H9 (cell line): ENCODE data around the gene DIAPH2. TPM values are rescaled to one million over a fixed set of nuclear protein-coding genes. Genes with fewer than 3 reads are reported as not detected.

Source experiments
- DNase-seq: peaks from one replicate; pipeline ENCODE4 v3.0.0-alpha.2; 2017
- H2AFZ ChIP-seq: one replicate; pipeline ENCODE4 v1.6.1; 2013; ENCODE audit warnings: mild to moderate bottlenecking, low read length, control low read depth, moderate library complexity
- H2AK5ac ChIP-seq: 2 replicates; pipeline ENCODE4 v1.6.1; 2013; ENCODE audit warnings: low read length, control low read depth, mixed read lengths; ENCODE audit not compliant: insufficient read length
- H2BK120ac ChIP-seq: one replicate; pipeline ENCODE4 v1.6.1; 2013; ENCODE audit warnings: low read depth, mild to moderate bottlenecking, low read length, control low read depth, inconsistent platforms; ENCODE audit not compliant: poor library complexity, severe bottlenecking
- H2BK12ac ChIP-seq: 2 replicates; pipeline ENCODE4 v1.6.1; 2013; ENCODE audit warnings: low read length, control low read depth, mixed read lengths, low read depth; ENCODE audit not compliant: insufficient read length
- H2BK15ac ChIP-seq: 2 replicates; pipeline ENCODE4 v1.6.1; 2013; ENCODE audit warnings: low read depth, low read length, control low read depth
- H2BK20ac ChIP-seq: one replicate; pipeline ENCODE4 v1.6.1; 2013; ENCODE audit warnings: low read depth, mild to moderate bottlenecking, low read length, control low read depth, inconsistent platforms; ENCODE audit not compliant: poor library complexity, severe bottlenecking
- H2BK5ac ChIP-seq: 2 replicates; pipeline ENCODE4 v1.6.1; 2013; ENCODE audit warnings: low read length, control low read depth, mixed read lengths; ENCODE audit not compliant: insufficient read length
- H3K14ac ChIP-seq: 2 replicates; pipeline ENCODE4 v1.6.1; 2013; ENCODE audit warnings: low read length, control low read depth; ENCODE audit not compliant: insufficient read depth
- H3K18ac ChIP-seq: 2 replicates; pipeline ENCODE4 v1.6.1; 2013; ENCODE audit warnings: low read depth, mild to moderate bottlenecking, mixed read lengths, low read length, control low read depth; ENCODE audit not compliant: insufficient read length
- H3K23ac ChIP-seq: 2 replicates; pipeline ENCODE4 v1.6.1; 2013; ENCODE audit warnings: low read length, control low read depth, mixed read lengths, low read depth; ENCODE audit not compliant: insufficient read length
- H3K23me2 ChIP-seq: 2 replicates; pipeline ENCODE4 v1.6.1; 2013; ENCODE audit warnings: low read depth, mild to moderate bottlenecking, mixed read lengths, low read length, control low read depth; ENCODE audit not compliant: insufficient read length, poor library complexity, severe bottlenecking
- H3K27ac ChIP-seq: 2 replicates; pipeline ENCODE4 v1.5.1; 2013; ENCODE audit warnings: low read length, control low read depth, mixed read lengths, low read depth; ENCODE audit not compliant: insufficient read length
- H3K27me3 ChIP-seq: 2 replicates; pipeline ENCODE4 v1.6.1; 2013; ENCODE audit warnings: low read length, control low read depth, inconsistent platforms; ENCODE audit not compliant: insufficient read depth
- H3K4ac ChIP-seq: 2 replicates; pipeline ENCODE4 v1.6.1; 2013; ENCODE audit warnings: low read depth, mild to moderate bottlenecking, control low read depth, inconsistent platforms, low read length, moderate library complexity
- H3K4me1 ChIP-seq: 2 replicates; pipeline ENCODE4 v1.6.1; 2013; ENCODE audit warnings: low read length, control low read depth, inconsistent platforms; ENCODE audit not compliant: insufficient read depth
- H3K4me2 ChIP-seq: 2 replicates; pipeline ENCODE4 v1.6.1; 2013; ENCODE audit warnings: low read length, control low read depth, mixed read lengths; ENCODE audit not compliant: insufficient read length, insufficient read depth
- H3K56ac ChIP-seq: 2 replicates; pipeline ENCODE4 v1.6.1; 2013; ENCODE audit warnings: low read depth, mild to moderate bottlenecking, mixed read lengths, low read length, control low read depth; ENCODE audit not compliant: insufficient read length
- H3K79me1 ChIP-seq: 2 replicates; pipeline ENCODE4 v1.6.1; 2013; ENCODE audit warnings: low read depth, mild to moderate bottlenecking, moderate library complexity, low read length, control low read depth, inconsistent platforms; ENCODE audit not compliant: insufficient read depth, poor library complexity, severe bottlenecking
- H3K79me2 ChIP-seq: 2 replicates; pipeline ENCODE4 v1.6.1; 2013; ENCODE audit warnings: low read length, control low read depth, inconsistent platforms; ENCODE audit not compliant: insufficient read depth
- H3K9ac ChIP-seq: 2 replicates; pipeline ENCODE4 v1.6.1; 2013; ENCODE audit warnings: low read length, control low read depth, mixed read lengths; ENCODE audit not compliant: insufficient read length; ENCODE audit errors: extremely low read depth
- H3K9me3 ChIP-seq: one replicate; pipeline ENCODE4 v1.6.1; 2013; ENCODE audit warnings: low read depth, low read length, inconsistent platforms; ENCODE audit not compliant: control insufficient read depth
- H3T11ph ChIP-seq: one replicate; pipeline ENCODE4 v1.6.1; 2013; ENCODE audit warnings: mild to moderate bottlenecking, low read length, control low read depth, inconsistent platforms
- H4K20me1 ChIP-seq: one replicate; pipeline ENCODE4 v1.6.1; 2013; ENCODE audit not compliant: control insufficient read depth, insufficient read length, insufficient read depth
- H4K5ac ChIP-seq: 2 replicates; pipeline ENCODE4 v1.6.1; 2013; ENCODE audit warnings: low read depth, mild to moderate bottlenecking, mixed read lengths, low read length, control low read depth; ENCODE audit not compliant: insufficient read length
- H4K8ac ChIP-seq: replicated peaks from 2 replicates; pipeline ENCODE4 v1.6.1; 2013; ENCODE audit warnings: low read length, control low read depth, mixed read lengths, low read depth; ENCODE audit not compliant: insufficient read length
- H4K91ac ChIP-seq: 2 replicates; pipeline ENCODE4 v1.6.1; 2013; ENCODE audit warnings: low read depth, mild to moderate bottlenecking, moderate library complexity, mixed read lengths, low read length, control low read depth; ENCODE audit not compliant: insufficient read length
- H3K27ac Mint-ChIP-seq, 3 experiments: 2 replicates in 2 of 3; 3 replicates in 1 of 3; pipeline ENCODE4 v1.8.0; 2020 to 2021; ENCODE audit warnings: mixed read lengths in 3 of 3, mild to moderate bottlenecking in 1 of 3, moderate library complexity in 1 of 3
- H3K27me3 Mint-ChIP-seq: 2 replicates; pipeline ENCODE4 v1.8.0; 2021; ENCODE audit warnings: low read depth, mild to moderate bottlenecking, moderate library complexity, mixed read lengths
- H3K36me3 Mint-ChIP-seq, 3 experiments: 2 replicates in 2 of 3; 3 replicates in 1 of 3; pipeline ENCODE4 v1.8.0; 2020 to 2021; ENCODE audit warnings: low read depth in 3 of 3, mixed read lengths in 3 of 3; ENCODE audit not compliant: insufficient read depth in 1 of 3
- H3K4me1 Mint-ChIP-seq, 2 experiments: 2 replicates each; pipeline ENCODE4 v1.8.0; 2020; ENCODE audit warnings: mixed read lengths in 2 of 2
- H3K4me3 Mint-ChIP-seq, 2 experiments: 2 replicates in 1 of 2; 3 replicates in 1 of 2; pipeline ENCODE4 v1.8.0; 2020 to 2021; ENCODE audit warnings: mild to moderate bottlenecking in 2 of 2, mixed read lengths in 2 of 2, moderate library complexity in 1 of 2
- H3K9me3 Mint-ChIP-seq, 2 experiments: 2 replicates in 1 of 2; 3 replicates in 1 of 2; pipeline ENCODE4 v1.8.0; 2020; ENCODE audit warnings: mild to moderate bottlenecking in 2 of 2, mixed read lengths in 2 of 2, moderate library complexity in 1 of 2
- CTCF ChIP-seq: fragments of 200-600 bp; sonication (generic); conservative IDR thresholded peaks from 3 replicates; pipeline ENCODE4 v1.8.0; 2021; ENCODE audit warnings: antibody characterized with exemption, mild to moderate bottlenecking
- WGBS: extraction: QIAGEN DNeasy Blood & Tissue Kit; methylation state at CpG from one replicate; pipeline ENCODE4 v1.1.7; 2013; ENCODE audit warnings: missing lambda C conversion rate, low lambda C conversion rate, mixed read lengths; ENCODE audit not compliant: insufficient read length; ENCODE audit errors: extremely low coverage; 5-methylcytosine and 5-hydroxymethylcytosine counted together
- total RNA-seq: library from RNA; stranded (reverse); gene quantifications from 2 replicates; pipeline ENCODE4 v1.2.1, GENCODE V29; 2021

The DIAPH2 gene
- total RNA-seq, 1 experiment from 2014 or later = 45.4 TPM

GRCh38 chrX:97060020-97060419 is 375.4 kb downstream of the DIAPH2 start:
- H3K4ac ChIP-seq = no peak overlapping the region
- TF ChIP-seq CTCF = no peak
- Mint-ChIP-seq H3K27ac (no peak overlapping the region), H3K9me3 (no peaks in the 10 kb centered on the region), H3K27me3 (peaks cover 10% of the 10 kb centered on the region), H3K4me1 (peaks cover 12 to 13% of the 10 kb centered on the region in 2 experiments), H3K4me3 (no peak overlapping the region), H3K36me3 (no peaks in the 10 kb centered on the region)
- no peaks in the 10 kb centered on the region for H3K23me2 ChIP-seq
- H3K79me1 ChIP-seq = no peaks in the 10 kb centered on the region
- no peak overlapping the region for H3K18ac ChIP-seq
- H3K79me2 ChIP-seq = no peaks in the 10 kb centered on the region
- H3K9ac ChIP-seq = no peak overlapping the region
- DNase-seq = peak; percentile 55
- no peak overlapping the region for H4K91ac ChIP-seq
- no peak overlapping the region for H2BK120ac ChIP-seq
- H4K8ac ChIP-seq = no peak overlapping the region
- H2AFZ ChIP-seq = no peak overlapping the region
- H3K14ac ChIP-seq = no peak overlapping the region
- H3K4me1 ChIP-seq = no peaks in the 10 kb centered on the region
- H2AK5ac ChIP-seq = no peak overlapping the region
- H3K23ac ChIP-seq = no peak overlapping the region
- H4K5ac ChIP-seq = no peak overlapping the region
- H3T11ph ChIP-seq = no peak overlapping the region
- H4K20me1 ChIP-seq = no peaks in the 10 kb centered on the region
- no CpG with 5 or more reads among the region's 4 CpGs for WGBS
- H2BK5ac ChIP-seq = no peak overlapping the region
- no peak overlapping the region for H2BK15ac ChIP-seq
- H3K4me2 ChIP-seq = no peak overlapping the region
- H3K27me3 ChIP-seq = no peaks in the 10 kb centered on the region
- no peak overlapping the region for H2BK20ac ChIP-seq
- H3K27ac ChIP-seq = no peak overlapping the region
- no peak overlapping the region for H2BK12ac ChIP-seq
- H3K9me3 ChIP-seq = no peaks in the 10 kb centered on the region
- H3K56ac ChIP-seq = no peak overlapping the region
